K562 (cell line): ENCODE measurements around the gene TTC13. TPM values are rescaled to one million over a fixed set of nuclear protein-coding genes. Genes with fewer than 3 reads are reported as not detected.

Source experiments
- CBFA2T3 ChIP-seq: fragments of 450-650 bp; IDR thresholded peaks from 2 replicates; pipeline ENCODE4 v1.6.1; 2017
- ETS2 ChIP-seq: IDR thresholded peaks from 2 replicates; pipeline ENCODE4 v1.6.1; 2016; ENCODE audit warnings: borderline replicate concordance, missing genetic modification characterization, mild to moderate bottlenecking, moderate library complexity, missing compliant biosample characterization; ENCODE audit not compliant: poor library complexity, severe bottlenecking
- ETV6 ChIP-seq, 3 experiments: fragments of 150-350 bp in 1 of 3; sonication (generic) in 1 of 3; formaldehyde crosslinking in 1 of 3; IDR thresholded peaks; 2 replicates each; pipeline versions ENCODE4 v1.6.1 to v1.8.0; 2014 to 2022; ENCODE audit warnings: borderline replicate concordance in 2 of 3, low read depth in 2 of 3, antibody characterized with exemption in 1 of 3, low read length in 1 of 3, mild to moderate bottlenecking in 1 of 3, missing genetic modification reagents in 1 of 3
- MCM5 ChIP-seq: fragments of 450-650 bp; IDR thresholded peaks from 2 replicates; pipeline ENCODE4 v1.6.1; 2016; ENCODE audit warnings: low read depth
- MEIS2 ChIP-seq: fragments of 450-650 bp; IDR thresholded peaks from 2 replicates; pipeline ENCODE4 v1.6.1; 2014; ENCODE audit warnings: mild to moderate bottlenecking; ENCODE audit not compliant: partially characterized antibody
- NFXL1 ChIP-seq: fragments of 450-650 bp; formaldehyde crosslinking; IDR thresholded peaks from 2 replicates; pipeline ENCODE4 v1.4.0; 2021; ENCODE audit warnings: mild to moderate bottlenecking
- NR2C1 ChIP-seq, 2 experiments: fragments of 450-650 bp; IDR thresholded peaks; 2 replicates each; pipeline ENCODE4 v1.6.1; 2017; ENCODE audit warnings: mild to moderate bottlenecking in 2 of 2, antibody characterized with exemption in 1 of 2, inconsistent platforms in 1 of 2, missing compliant biosample characterization in 1 of 2, missing genetic modification characterization in 1 of 2
- PPARD ChIP-seq: fragments of 250-450 bp; sonication (Bioruptor Pico); IDR thresholded peaks from 2 replicates; pipeline ENCODE4 v1.8.0; 2022; ENCODE audit warnings: inconsistent platforms, mild to moderate bottlenecking, moderate library complexity
- RFX1 ChIP-seq: fragments of 450-650 bp; IDR thresholded peaks from 2 replicates; pipeline ENCODE4 v1.6.1; 2016; ENCODE audit warnings: mild to moderate bottlenecking, moderate library complexity
- STAG1 ChIP-seq: sonication (generic); formaldehyde crosslinking; IDR thresholded peaks from 2 replicates; pipeline ENCODE4 v1.5.0; 2020; ENCODE audit warnings: missing genetic modification reagents, borderline replicate concordance
- TAF15 ChIP-seq: fragments of 200-400 bp; formaldehyde crosslinking; IDR thresholded peaks from 2 replicates; pipeline ENCODE4 v1.6.1; 2017; ENCODE audit warnings: mild to moderate bottlenecking, low read depth, low read length, moderate library complexity
- ZKSCAN8 ChIP-seq: fragments of 200-800 bp; sonication (Bioruptor generic); IDR thresholded peaks from 2 replicates; pipeline ENCODE4 v1.6.1; 2016; ENCODE audit warnings: missing genetic modification characterization, missing compliant biosample characterization
- ZNF134 ChIP-seq: fragments of 250-450 bp; sonication (Bioruptor Pico); conservative IDR thresholded peaks from 2 replicates; pipeline ENCODE4 v1.4.0; 2020
- ZNF740 ChIP-seq, 3 experiments: fragments of 200-800 bp in 1 of 3; sonication (Bioruptor generic) in 1 of 3; sonication (generic) in 1 of 3; formaldehyde crosslinking in 1 of 3; IDR thresholded peaks; 2 replicates each; pipeline versions ENCODE4 v1.6.1 to v1.8.0; 2016 to 2022; ENCODE audit warnings: mild to moderate bottlenecking in 2 of 3, missing compliant biosample characterization in 2 of 3, missing genetic modification characterization in 2 of 3, missing genetic modification reagents in 1 of 3
- polyA plus RNA-seq, 8 experiments: library from polyadenylated mRNA; depleted of rRNA in 4 of 8; stranded (reverse) in 5 of 8; unstranded in 3 of 8; fragments of >200 nt; fragmentation: Nextera tagmentation in 2 of 8; fragmentation: Illumina TruSeq in 1 of 8; extraction: Ambion mirVana in 2 of 8; extraction: Trizol in 1 of 8; gene quantifications; 2 replicates each; pipeline versions ENCODE4 v1.2.1 to v1.2.3, GENCODE V29; 2011 to 2014; ENCODE audit warnings: inconsistent platforms in 1 of 8, missing spikeins in 1 of 8
- total RNA-seq, 7 experiments: library from RNA; depleted of rRNA in 6 of 7; stranded (reverse); fragments of >200 nt in 6 of 7; fragmentation: Illumina TruSeq in 2 of 7; extraction: Trizol in 2 of 7; gene quantifications; 2 replicates each; pipeline versions ENCODE4 v1.2.1 to v1.2.3, GENCODE V29; 2011 to 2021; ENCODE audit warnings: low replicate concordance in 1 of 7
- TF ChIP-seq, protein P1 (sequence below): IDR thresholded peaks from 3 replicates; pipeline ENCODE4 v1.6.1; 2011; ENCODE audit warnings: borderline replicate concordance, mild to moderate bottlenecking; ENCODE audit not compliant: insufficient read length, insufficient read depth
- TF ChIP-seq, protein P2 (sequence below): fragments of 250-450 bp; sonication (Bioruptor Pico); IDR thresholded peaks from 2 replicates; pipeline ENCODE4 v1.8.0; 2021; ENCODE audit warnings: moderate library complexity, mild to moderate bottlenecking, inconsistent platforms
- TF ChIP-seq, protein P3 (sequence below): sonication (generic); formaldehyde crosslinking; IDR thresholded peaks from 2 replicates; pipeline ENCODE4 v1.8.0; 2022; ENCODE audit warnings: mild to moderate bottlenecking, missing genetic modification reagents, borderline replicate concordance
- TF ChIP-seq, protein P4 (sequence below): fragments of 450-650 bp; IDR thresholded peaks from 2 replicates; pipeline ENCODE4 v1.6.1; 2016

TTC13 gene
- total and polyA plus RNA-seq, 9 of the 15 experiments (the other 6 are each of a cell fraction or from before 2014, with no cell fraction given): 1.7 to 13.8 (median 9.6) TPM

DNA sequence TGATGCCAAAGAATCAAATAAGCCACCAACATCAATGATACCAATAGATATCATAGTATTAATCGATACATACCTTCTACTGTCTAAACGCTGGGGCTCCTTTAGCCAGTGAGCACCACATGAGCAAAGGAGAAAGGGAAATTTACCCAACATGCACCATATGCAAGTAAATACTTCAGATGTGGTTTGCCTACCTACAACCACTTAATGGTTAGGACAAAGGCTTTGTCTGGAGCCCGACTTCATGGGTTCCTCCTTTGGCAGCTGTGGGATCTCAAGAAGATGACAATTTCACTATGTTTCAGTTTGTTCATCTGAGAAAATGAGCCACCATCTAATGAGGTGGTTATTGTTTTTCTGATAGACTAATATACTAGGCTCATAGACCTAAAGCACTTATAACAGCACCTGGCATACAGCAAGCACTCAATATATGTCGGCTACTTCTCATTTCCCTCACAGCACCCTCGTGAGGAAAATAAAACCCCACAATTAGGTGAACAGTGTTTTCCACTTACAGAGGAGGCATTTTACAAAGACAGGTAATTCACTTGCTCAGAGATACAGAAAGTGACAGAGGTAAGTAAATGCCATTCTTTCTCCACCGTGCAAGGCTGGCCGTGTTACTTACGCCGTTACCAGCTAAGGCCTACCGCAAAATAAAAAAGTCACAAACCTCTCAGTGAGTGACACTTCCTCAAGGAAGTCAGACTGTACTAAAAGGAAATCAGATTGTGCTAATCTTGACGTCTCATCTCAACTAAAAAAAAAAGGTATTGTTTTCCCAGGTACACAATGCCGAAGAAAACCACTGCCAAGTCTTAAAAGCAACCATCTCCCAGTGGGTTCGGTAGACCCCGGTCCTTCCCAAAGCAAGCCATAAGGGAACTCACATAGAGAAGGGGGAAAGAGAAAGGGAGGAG lies 1.6 kb downstream of the TTC13 start (continued):
- TF ChIP-seq, protein P1, sequence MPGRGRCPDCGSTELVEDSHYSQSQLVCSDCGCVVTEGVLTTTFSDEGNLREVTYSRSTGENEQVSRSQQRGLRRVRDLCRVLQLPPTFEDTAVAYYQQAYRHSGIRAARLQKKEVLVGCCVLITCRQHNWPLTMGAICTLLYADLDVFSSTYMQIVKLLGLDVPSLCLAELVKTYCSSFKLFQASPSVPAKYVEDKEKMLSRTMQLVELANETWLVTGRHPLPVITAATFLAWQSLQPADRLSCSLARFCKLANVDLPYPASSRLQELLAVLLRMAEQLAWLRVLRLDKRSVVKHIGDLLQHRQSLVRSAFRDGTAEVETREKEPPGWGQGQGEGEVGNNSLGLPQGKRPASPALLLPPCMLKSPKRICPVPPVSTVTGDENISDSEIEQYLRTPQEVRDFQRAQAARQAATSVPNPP: no peak
- TF ChIP-seq NFXL1: no peak
- no peak for TF ChIP-seq TAF15
- TF ChIP-seq CBFA2T3: no peak
- no peak for TF ChIP-seq ETS2 (tag)
- TF ChIP-seq, protein P2, sequence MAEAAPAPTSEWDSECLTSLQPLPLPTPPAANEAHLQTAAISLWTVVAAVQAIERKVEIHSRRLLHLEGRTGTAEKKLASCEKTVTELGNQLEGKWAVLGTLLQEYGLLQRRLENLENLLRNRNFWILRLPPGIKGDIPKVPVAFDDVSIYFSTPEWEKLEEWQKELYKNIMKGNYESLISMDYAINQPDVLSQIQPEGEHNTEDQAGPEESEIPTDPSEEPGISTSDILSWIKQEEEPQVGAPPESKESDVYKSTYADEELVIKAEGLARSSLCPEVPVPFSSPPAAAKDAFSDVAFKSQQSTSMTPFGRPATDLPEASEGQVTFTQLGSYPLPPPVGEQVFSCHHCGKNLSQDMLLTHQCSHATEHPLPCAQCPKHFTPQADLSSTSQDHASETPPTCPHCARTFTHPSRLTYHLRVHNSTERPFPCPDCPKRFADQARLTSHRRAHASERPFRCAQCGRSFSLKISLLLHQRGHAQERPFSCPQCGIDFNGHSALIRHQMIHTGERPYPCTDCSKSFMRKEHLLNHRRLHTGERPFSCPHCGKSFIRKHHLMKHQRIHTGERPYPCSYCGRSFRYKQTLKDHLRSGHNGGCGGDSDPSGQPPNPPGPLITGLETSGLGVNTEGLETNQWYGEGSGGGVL (CRISPR knock-in tag): no peak
- no peak for TF ChIP-seq NR2C1 (IDR thresholded peaks at IDR 0.05)
- no peak for TF ChIP-seq NR2C1 (tag; IDR thresholded peaks at IDR 0.05)
- TF ChIP-seq ZNF740 (CRISPR knock-in tag; IDR thresholded peaks at IDR 0.05): no peak
- TF ChIP-seq ZNF740 (tag; IDR thresholded peaks at IDR 0.05): no peak
- peak; percentile 58 to 89; a peak in 3 of 4 replicates for TF ChIP-seq ETV6 (IDR thresholded peaks at IDR 0.05; ENCODE audit: borderline replicate concordance in 1 of 2, low read depth in 2 of 2, low read length in 1 of 2)
- TF ChIP-seq ETV6 (CRISPR knock-in tag; IDR thresholded peaks at IDR 0.05; ENCODE audit: borderline replicate concordance): no peak
- peak; percentile 94 for TF ChIP-seq ZKSCAN8 (CRISPR knock-in tag)
- peak; percentile 38 for TF ChIP-seq MEIS2
- TF ChIP-seq PPARD (CRISPR knock-in tag): no peak
- TF ChIP-seq STAG1: no peak
- no peak for TF ChIP-seq MCM5
- no peak for TF ChIP-seq ZNF134
- TF ChIP-seq, protein P3, sequence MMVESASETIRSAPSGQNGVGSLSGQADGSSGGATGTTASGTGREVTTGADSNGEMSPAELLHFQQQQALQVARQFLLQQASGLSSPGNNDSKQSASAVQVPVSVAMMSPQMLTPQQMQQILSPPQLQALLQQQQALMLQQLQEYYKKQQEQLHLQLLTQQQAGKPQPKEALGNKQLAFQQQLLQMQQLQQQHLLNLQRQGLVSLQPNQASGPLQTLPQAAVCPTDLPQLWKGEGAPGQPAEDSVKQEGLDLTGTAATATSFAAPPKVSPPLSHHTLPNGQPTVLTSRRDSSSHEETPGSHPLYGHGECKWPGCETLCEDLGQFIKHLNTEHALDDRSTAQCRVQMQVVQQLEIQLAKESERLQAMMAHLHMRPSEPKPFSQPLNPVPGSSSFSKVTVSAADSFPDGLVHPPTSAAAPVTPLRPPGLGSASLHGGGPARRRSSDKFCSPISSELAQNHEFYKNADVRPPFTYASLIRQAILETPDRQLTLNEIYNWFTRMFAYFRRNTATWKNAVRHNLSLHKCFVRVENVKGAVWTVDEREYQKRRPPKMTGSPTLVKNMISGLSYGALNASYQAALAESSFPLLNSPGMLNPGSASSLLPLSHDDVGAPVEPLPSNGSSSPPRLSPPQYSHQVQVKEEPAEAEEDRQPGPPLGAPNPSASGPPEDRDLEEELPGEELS: no peak
- TF ChIP-seq, protein P4, sequence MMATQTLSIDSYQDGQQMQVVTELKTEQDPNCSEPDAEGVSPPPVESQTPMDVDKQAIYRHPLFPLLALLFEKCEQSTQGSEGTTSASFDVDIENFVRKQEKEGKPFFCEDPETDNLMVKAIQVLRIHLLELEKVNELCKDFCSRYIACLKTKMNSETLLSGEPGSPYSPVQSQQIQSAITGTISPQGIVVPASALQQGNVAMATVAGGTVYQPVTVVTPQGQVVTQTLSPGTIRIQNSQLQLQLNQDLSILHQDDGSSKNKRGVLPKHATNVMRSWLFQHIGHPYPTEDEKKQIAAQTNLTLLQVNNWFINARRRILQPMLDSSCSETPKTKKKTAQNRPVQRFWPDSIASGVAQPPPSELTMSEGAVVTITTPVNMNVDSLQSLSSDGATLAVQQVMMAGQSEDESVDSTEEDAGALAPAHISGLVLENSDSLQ: peak; percentile 83
- TF ChIP-seq RFX1: no peak
- TF ChIP-seq, all 486 proteins: peak for 7
